SK-N-SH (cell line): ENCODE data around the gene SYT14.

Source experiments
- CTCF ChIP-seq: fragments of 200-600 bp; sonication (generic); IDR thresholded peaks from 2 replicates; pipeline ENCODE4 v1.6.1; 2017; ENCODE audit warnings: antibody characterized with exemption, mild to moderate bottlenecking, moderate library complexity
- EZH2phosphoT487 ChIP-seq: fragments of 200-600 bp; sonication (generic); IDR thresholded peaks from 2 replicates; pipeline ENCODE4 v1.6.1; 2017; ENCODE audit warnings: low read depth, mixed run types, mild to moderate bottlenecking, antibody characterized with exemption, moderate library complexity, borderline replicate concordance
- FOSL2 ChIP-seq: IDR thresholded peaks from 2 replicates; pipeline ENCODE4 v1.4.0; 2012; ENCODE audit warnings: low read depth, mild to moderate bottlenecking, moderate library complexity, borderline replicate concordance
- JUND ChIP-seq: IDR thresholded peaks from 2 replicates; pipeline ENCODE4 v1.4.0; 2012
- REST ChIP-seq: IDR thresholded peaks from 2 replicates; pipeline ENCODE4 v1.6.1; 2012; ENCODE audit warnings: mild to moderate bottlenecking, low read depth, low read length, moderate library complexity
- SIN3A ChIP-seq: IDR thresholded peaks from 2 replicates; pipeline ENCODE4 v1.6.1; 2012; ENCODE audit warnings: low read depth, mild to moderate bottlenecking, low read length, moderate library complexity, borderline replicate concordance
- SMC3 ChIP-seq: IDR thresholded peaks from 2 replicates; pipeline ENCODE4 v1.6.1; 2012; ENCODE audit warnings: low read depth, low read length, improper control_type of control experiment
- TEAD4 ChIP-seq: IDR thresholded peaks from 2 replicates; pipeline ENCODE4 v1.4.0; 2012; ENCODE audit warnings: mild to moderate bottlenecking, borderline replicate concordance; ENCODE audit not compliant: insufficient read depth

- TF ChIP-seq TEAD4 (no peak), EZH2phosphoT487 (no peak), FOSL2 (no peak), SMC3 (no peak), CTCF (no peak), JUND (0 out of 2 replicates have a peak, but pooled peaks have one; percentile 10), REST (no peak), SIN3A (no peak)
Observed at GRCh38 chr1:210072129-210072528, 134.1 kb downstream of the SYT14 start.
